VCaP (cell line): Measurements from ENCODE around the gene RNF133.

Experiments used
- H3K27ac ChIP-seq: fragments of 450-650 bp; 2 replicates; pipeline ENCODE4 v1.5.1; 2017
- TF ChIP-seq, protein P1 (sequence below): fragments of 450-650 bp; conservative IDR thresholded peaks from 2 replicates; pipeline ENCODE4 v1.5.1; 2017; ENCODE audit warnings: mild to moderate bottlenecking, moderate library complexity

Gene RNF133

DNA sequence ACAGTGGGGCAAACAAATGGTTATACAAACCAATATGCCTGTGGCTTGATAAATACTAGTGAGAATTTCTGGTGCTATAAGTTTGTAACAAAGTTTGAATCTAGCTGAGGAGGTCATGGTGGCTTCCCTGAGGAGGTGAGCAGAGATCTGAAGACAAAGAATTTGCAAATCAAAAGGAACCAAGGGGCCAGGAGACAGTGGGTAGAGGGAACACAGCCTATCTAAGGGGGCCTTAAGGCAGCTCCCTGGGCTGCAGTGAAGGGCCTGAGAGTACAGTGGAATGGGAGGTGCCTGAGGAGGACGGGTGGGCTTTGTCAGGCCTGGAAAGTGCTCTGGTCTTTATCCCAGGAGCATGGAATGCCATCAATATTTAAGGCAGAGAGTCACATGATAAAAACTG is 21.8 kb downstream of the RNF133 start:
- TF ChIP-seq, protein P1, sequence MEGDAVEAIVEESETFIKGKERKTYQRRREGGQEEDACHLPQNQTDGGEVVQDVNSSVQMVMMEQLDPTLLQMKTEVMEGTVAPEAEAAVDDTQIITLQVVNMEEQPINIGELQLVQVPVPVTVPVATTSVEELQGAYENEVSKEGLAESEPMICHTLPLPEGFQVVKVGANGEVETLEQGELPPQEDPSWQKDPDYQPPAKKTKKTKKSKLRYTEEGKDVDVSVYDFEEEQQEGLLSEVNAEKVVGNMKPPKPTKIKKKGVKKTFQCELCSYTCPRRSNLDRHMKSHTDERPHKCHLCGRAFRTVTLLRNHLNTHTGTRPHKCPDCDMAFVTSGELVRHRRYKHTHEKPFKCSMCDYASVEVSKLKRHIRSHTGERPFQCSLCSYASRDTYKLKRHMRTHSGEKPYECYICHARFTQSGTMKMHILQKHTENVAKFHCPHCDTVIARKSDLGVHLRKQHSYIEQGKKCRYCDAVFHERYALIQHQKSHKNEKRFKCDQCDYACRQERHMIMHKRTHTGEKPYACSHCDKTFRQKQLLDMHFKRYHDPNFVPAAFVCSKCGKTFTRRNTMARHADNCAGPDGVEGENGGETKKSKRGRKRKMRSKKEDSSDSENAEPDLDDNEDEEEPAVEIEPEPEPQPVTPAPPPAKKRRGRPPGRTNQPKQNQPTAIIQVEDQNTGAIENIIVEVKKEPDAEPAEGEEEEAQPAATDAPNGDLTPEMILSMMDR = no peak
- H3K27ac ChIP-seq = no peak overlapping the region; the same call in 1 of the 2 replicates

DNA sequence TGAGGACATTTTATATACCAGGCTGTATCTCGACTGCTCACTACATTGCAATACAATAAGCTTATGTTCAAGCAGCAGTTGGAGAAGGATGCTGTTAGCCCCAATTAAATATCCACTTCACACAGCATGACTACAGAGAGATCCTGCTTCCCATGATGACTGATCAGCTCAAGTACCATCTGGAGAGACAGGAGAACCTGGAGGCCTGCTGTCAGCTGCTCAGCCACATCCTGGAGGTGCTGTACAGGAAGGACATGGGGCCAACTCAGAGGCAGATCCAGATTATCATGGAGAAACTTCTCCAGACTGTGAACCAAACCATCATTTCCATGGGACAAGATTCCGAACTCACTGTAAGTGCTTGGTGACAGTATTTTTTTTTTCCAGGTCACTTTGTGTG is 22.5 kb downstream of the RNF133 start:
- H3K27ac ChIP-seq = no peak overlapping the region; the same call in 1 of the 2 replicates
- TF ChIP-seq, protein P1 = no peak

DNA sequence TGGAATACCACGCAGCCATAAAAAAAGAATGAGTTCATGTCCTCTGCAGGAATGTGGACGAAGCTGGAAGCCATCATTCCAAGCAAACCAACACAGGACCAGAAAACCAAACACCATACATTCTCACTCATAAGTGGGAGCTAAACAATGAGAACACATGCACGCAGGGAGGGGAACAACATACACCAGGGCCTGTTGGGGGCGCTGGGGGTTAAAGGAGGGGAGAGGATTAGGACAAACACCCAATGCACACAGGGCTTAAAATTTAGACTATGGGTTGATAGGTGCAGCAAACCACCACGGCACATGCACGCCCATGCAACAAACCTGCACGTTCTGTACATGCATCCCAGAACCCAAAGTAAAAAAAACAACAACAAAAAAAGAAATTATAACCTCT is 23.3 kb downstream of the RNF133 start:
- peak overlapping the region; percentile 78 for H3K27ac ChIP-seq
- TF ChIP-seq, protein P1 = no peak

GRCh38 chr7:122675011-122675410 is 23.9 kb downstream of the RNF133 start:
- H3K27ac ChIP-seq = peak overlapping the region; percentile 78
- TF ChIP-seq, protein P1 = no peak

DNA sequence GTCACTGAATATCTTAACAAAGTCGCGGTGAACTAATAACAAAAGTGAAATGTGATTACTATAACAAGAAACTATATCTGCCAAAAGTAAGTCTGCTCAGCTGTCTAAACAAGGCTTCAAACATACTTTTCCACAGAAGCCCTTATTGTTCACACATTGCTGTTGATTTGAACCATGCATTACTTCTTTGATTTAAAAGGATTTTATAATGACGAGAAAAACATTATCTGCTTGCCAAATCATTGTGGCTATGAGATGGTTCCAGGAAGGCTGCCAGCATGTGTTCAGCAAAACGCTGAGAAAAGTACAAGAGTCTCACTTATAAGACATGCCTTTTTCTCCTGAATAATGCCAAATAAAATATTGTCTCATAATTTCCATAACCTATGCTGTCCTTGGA is 24.4 kb downstream of the RNF133 start:
- H3K27ac ChIP-seq = peak overlapping the region; percentile 78
- TF ChIP-seq, protein P1 = no peak

- TF ChIP-seq, protein P1 = no peak
- H3K27ac ChIP-seq = peak overlapping the region; percentile 78
Measured at GRCh38 chr7:122673951-122674350, 25.0 kb downstream of the RNF133 start.

- H3K27ac ChIP-seq = no peak overlapping the region
- TF ChIP-seq, protein P1 = no peak
Measured at GRCh38 chr7:122672536-122672935, 26.4 kb downstream of the RNF133 start.
